ENCODE data around the gene PASK. TPM values are rescaled to one million over a fixed set of nuclear protein-coding genes. Genes with fewer than 3 reads are reported as not detected.

Gene PASK
- total RNA-seq, 1 donor from 2014 or later = 20.3 TPM

DNA sequence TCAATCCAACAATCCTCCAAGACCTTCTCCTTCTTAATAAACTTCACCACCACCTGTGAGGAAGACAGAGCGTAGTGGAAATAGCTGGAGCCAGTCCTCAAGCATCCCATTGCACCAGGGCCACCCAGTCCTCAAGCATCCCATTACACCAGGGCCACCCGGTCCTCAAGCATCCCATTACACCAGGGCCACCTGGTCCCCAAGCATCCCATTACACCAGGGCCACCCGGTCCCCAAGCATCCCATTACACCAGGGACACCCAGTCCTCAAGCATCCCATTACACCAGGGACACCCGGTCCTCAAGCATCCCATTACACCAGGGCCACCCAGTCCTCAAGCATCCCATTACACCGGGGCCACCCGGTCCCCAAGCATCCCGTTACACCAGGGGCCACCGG lies 33.9 kb downstream of the PASK start:
- Mint-ChIP-seq H3K36me3 (peaks cover 6% of the 10 kb centered on the region), H3K9me3 (no peaks in the 10 kb centered on the region), H3K4me3 (no peak overlapping the region), H3K27ac (no peak overlapping the region), H3K27me3 (ENCODE audit: insufficient read depth, low read depth) (no peaks in the 10 kb centered on the region), H3K4me1 (no peaks in the 10 kb centered on the region)
- no peak for DNase-seq (ENCODE audit: low spot score)
- Histone ChIP-seq H3K27ac (no peak overlapping the region), H3K4me1 (no peaks in the 10 kb centered on the region), H3K4me2 (no peak overlapping the region), H3K27me3 (no peaks in the 10 kb centered on the region), H3F3A (ENCODE audit: low read depth) (no peaks in the 10 kb centered on the region), H3K79me2 (ENCODE audit: low read depth) (no peaks in the 10 kb centered on the region), H2AFZ (replicated peaks) (no peak overlapping the region), H3K36me3 (no peaks in the 10 kb centered on the region), H3K9ac (no peak overlapping the region), H3K4me3 (no peak overlapping the region), H3K9me3 (ENCODE audit: low read depth) (no peaks in the 10 kb centered on the region), H4K20me1 (ENCODE audit: low read depth) (no peaks in the 10 kb centered on the region)
- TF ChIP-seq, protein P1, sequence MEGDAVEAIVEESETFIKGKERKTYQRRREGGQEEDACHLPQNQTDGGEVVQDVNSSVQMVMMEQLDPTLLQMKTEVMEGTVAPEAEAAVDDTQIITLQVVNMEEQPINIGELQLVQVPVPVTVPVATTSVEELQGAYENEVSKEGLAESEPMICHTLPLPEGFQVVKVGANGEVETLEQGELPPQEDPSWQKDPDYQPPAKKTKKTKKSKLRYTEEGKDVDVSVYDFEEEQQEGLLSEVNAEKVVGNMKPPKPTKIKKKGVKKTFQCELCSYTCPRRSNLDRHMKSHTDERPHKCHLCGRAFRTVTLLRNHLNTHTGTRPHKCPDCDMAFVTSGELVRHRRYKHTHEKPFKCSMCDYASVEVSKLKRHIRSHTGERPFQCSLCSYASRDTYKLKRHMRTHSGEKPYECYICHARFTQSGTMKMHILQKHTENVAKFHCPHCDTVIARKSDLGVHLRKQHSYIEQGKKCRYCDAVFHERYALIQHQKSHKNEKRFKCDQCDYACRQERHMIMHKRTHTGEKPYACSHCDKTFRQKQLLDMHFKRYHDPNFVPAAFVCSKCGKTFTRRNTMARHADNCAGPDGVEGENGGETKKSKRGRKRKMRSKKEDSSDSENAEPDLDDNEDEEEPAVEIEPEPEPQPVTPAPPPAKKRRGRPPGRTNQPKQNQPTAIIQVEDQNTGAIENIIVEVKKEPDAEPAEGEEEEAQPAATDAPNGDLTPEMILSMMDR (IDR thresholded peaks at IDR 0.05) = no peak
- TF ChIP-seq EZH2 (IDR thresholded peaks at IDR 0.05) = no peak

DNA sequence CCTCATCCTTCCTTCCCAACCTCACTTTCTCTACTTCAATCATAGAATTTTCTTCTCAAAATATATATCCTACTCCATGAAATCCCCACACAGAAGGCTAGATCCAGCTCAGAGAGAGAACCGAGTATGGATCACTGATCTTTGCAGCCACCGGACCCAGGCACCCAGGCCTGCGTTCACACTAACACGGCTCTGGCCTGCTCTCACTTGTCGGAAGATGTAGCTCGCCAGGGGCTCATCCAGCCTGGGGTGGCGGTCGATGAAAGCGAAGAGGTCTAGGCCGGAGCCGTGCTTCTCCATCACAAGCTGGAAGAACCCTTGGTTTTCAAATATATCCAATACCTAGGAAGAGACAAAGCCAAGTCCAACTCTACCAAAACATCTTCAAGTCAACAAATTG lies 34.4 kb downstream of the PASK start:
- no peaks in the 10 kb centered on the region for H3K9me3 Mint-ChIP-seq
- Histone ChIP-seq H3K4me3 (no peak overlapping the region), H3K9me3 (ENCODE audit: low read depth) (no peaks in the 10 kb centered on the region), H3K36me3 (no peaks in the 10 kb centered on the region), H3K9ac (no peak overlapping the region), H3K27me3 (no peaks in the 10 kb centered on the region), H3K4me2 (no peak overlapping the region), H2AFZ (replicated peaks) (no peak overlapping the region), H4K20me1 (ENCODE audit: low read depth) (no peaks in the 10 kb centered on the region), H3K79me2 (ENCODE audit: low read depth) (no peaks in the 10 kb centered on the region), H3K27ac (no peak overlapping the region), H3F3A (ENCODE audit: low read depth) (no peaks in the 10 kb centered on the region), H3K4me1 (no peaks in the 10 kb centered on the region)
- H3K27me3 Mint-ChIP-seq (ENCODE audit: insufficient read depth, low read depth) = peaks cover 3% of the 10 kb centered on the region
- no peaks in the 10 kb centered on the region for H3K4me1 Mint-ChIP-seq
- peaks cover 6% of the 10 kb centered on the region for H3K36me3 Mint-ChIP-seq
- TF ChIP-seq EZH2phosphoT487 (IDR thresholded peaks at IDR 0.05) (no peak), EZH2 (IDR thresholded peaks at IDR 0.05) (no peak)
- TF ChIP-seq, protein P1 (IDR thresholded peaks at IDR 0.05) = no peak
- no peak for DNase-seq (ENCODE audit: low spot score)
- H3K27ac Mint-ChIP-seq = no peak overlapping the region
- H3K4me3 Mint-ChIP-seq = no peak overlapping the region

DNA sequence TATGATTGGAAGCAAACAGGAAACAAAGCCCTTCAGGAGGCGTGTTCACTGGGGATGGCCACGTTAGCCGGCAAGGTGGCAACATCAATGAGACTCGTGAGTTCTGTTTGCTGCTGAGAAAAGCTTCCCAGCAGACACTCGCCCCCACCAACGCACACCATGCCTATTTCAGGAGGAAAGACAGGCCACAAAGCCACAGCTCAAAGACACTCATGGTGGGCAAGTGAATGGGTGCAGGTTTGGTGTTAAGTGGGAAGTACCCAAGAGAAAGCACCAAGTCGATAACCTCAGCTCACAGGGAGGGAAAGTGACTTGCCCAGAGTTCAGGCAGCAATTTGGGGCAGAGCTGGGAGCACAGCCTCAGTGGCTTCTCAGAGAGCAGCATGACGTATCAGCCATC lies 36.7 kb downstream of the PASK start:
- no peak for DNase-seq (ENCODE audit: low spot score)
- no peak overlapping the region for H3K9ac ChIP-seq
- no peaks in the 10 kb centered on the region for H3F3A ChIP-seq (ENCODE audit: low read depth)
- H3K27ac Mint-ChIP-seq = no peak overlapping the region
- H3K27me3 ChIP-seq = no peaks in the 10 kb centered on the region
- no peak overlapping the region for H2AFZ ChIP-seq (replicated peaks)
- no peaks in the 10 kb centered on the region for H3K9me3 ChIP-seq (ENCODE audit: low read depth)
- no peak overlapping the region for H3K4me3 ChIP-seq
- no peaks in the 10 kb centered on the region for H3K4me1 ChIP-seq
- H3K4me2 ChIP-seq = no peak overlapping the region
- no peak overlapping the region for H3K4me3 Mint-ChIP-seq
- H4K20me1 ChIP-seq (ENCODE audit: low read depth) = no peaks in the 10 kb centered on the region
- no peaks in the 10 kb centered on the region for H3K4me1 Mint-ChIP-seq
- H3K36me3 Mint-ChIP-seq = peaks cover 7% of the 10 kb centered on the region
- TF ChIP-seq, protein P1 (IDR thresholded peaks at IDR 0.05) = no peak
- no peak for TF ChIP-seq EZH2phosphoT487 (IDR thresholded peaks at IDR 0.05)
- no peak for TF ChIP-seq EZH2 (IDR thresholded peaks at IDR 0.05)
- no peak overlapping the region for H3K27ac ChIP-seq
- no peaks in the 10 kb centered on the region for H3K79me2 ChIP-seq (ENCODE audit: low read depth)
- H3K9me3 Mint-ChIP-seq = no peaks in the 10 kb centered on the region
- H3K36me3 ChIP-seq = no peaks in the 10 kb centered on the region
- H3K27me3 Mint-ChIP-seq (ENCODE audit: insufficient read depth, low read depth) = peaks cover 3% of the 10 kb centered on the region

DNA sequence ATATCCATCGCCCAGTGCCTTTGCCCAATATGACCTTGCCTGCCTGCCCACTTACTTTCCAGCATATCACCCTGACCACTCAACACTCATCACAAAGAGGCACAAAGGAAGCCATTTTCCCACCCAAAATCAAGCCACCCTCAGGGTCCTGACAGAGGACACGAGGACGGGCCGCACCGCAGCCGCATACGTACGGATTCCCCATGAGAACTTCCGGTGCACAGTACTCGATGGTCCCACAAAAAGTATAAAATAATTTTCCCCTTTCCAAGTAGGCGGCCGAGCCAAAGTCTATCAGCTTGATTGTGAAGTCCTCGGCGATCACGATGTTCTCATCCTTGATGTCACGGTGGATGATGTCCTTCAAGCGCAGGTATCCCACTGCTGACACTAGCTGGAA lies 37.2 kb downstream of the PASK start:
- no peak overlapping the region for H3K27ac Mint-ChIP-seq
- peaks cover 3% of the 10 kb centered on the region for H3K27me3 Mint-ChIP-seq (ENCODE audit: insufficient read depth, low read depth)

More for the DNA sequence above, 37.2 kb downstream of the PASK start:
- H3K4me3 ChIP-seq = no peak overlapping the region
- no peaks in the 10 kb centered on the region for H3K36me3 ChIP-seq
- H3K9ac ChIP-seq = no peak overlapping the region
- H3K4me1 ChIP-seq = no peaks in the 10 kb centered on the region
- TF ChIP-seq EZH2 (IDR thresholded peaks at IDR 0.05) (no peak), EZH2phosphoT487 (IDR thresholded peaks at IDR 0.05) (no peak)
- TF ChIP-seq, protein P1 (IDR thresholded peaks at IDR 0.05) = no peak
- no peak for DNase-seq (ENCODE audit: low spot score)
- H3K9me3 ChIP-seq (ENCODE audit: low read depth) = no peaks in the 10 kb centered on the region
- no peak overlapping the region for H3K4me2 ChIP-seq
- H3K9me3 Mint-ChIP-seq = no peaks in the 10 kb centered on the region
- H3K4me1 Mint-ChIP-seq = no peaks in the 10 kb centered on the region
- no peaks in the 10 kb centered on the region for H3F3A ChIP-seq (ENCODE audit: low read depth)
- H3K27ac ChIP-seq = no peak overlapping the region
- no peaks in the 10 kb centered on the region for H3K79me2 ChIP-seq (ENCODE audit: low read depth)
- no peaks in the 10 kb centered on the region for H3K27me3 ChIP-seq
- H3K36me3 Mint-ChIP-seq = peaks cover 7% of the 10 kb centered on the region
- H3K4me3 Mint-ChIP-seq = no peak overlapping the region
- H2AFZ ChIP-seq (replicated peaks) = no peak overlapping the region
- no peaks in the 10 kb centered on the region for H4K20me1 ChIP-seq (ENCODE audit: low read depth)

Measured in neural progenitor cell (in vitro differentiated cells).